CD4-positive, alpha-beta T cell treated with Interleukin-15 for 1 hour (primary cell): ENCODE measurements around the gene RRN3.
"Not testable (repeated sequence)": the region's sequence is repeated elsewhere in the genome, so short reads cannot be mapped to it uniquely, and the experiment has no call there.

Experiments
- DNase-seq: peaks from one replicate; pipeline ENCODE4 v3.0.0-alpha.2; 2020

Gene RRN3, protein sequence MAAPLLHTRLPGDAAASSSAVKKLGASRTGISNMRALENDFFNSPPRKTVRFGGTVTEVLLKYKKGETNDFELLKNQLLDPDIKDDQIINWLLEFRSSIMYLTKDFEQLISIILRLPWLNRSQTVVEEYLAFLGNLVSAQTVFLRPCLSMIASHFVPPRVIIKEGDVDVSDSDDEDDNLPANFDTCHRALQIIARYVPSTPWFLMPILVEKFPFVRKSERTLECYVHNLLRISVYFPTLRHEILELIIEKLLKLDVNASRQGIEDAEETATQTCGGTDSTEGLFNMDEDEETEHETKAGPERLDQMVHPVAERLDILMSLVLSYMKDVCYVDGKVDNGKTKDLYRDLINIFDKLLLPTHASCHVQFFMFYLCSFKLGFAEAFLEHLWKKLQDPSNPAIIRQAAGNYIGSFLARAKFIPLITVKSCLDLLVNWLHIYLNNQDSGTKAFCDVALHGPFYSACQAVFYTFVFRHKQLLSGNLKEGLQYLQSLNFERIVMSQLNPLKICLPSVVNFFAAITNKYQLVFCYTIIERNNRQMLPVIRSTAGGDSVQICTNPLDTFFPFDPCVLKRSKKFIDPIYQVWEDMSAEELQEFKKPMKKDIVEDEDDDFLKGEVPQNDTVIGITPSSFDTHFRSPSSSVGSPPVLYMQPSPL

DNA sequence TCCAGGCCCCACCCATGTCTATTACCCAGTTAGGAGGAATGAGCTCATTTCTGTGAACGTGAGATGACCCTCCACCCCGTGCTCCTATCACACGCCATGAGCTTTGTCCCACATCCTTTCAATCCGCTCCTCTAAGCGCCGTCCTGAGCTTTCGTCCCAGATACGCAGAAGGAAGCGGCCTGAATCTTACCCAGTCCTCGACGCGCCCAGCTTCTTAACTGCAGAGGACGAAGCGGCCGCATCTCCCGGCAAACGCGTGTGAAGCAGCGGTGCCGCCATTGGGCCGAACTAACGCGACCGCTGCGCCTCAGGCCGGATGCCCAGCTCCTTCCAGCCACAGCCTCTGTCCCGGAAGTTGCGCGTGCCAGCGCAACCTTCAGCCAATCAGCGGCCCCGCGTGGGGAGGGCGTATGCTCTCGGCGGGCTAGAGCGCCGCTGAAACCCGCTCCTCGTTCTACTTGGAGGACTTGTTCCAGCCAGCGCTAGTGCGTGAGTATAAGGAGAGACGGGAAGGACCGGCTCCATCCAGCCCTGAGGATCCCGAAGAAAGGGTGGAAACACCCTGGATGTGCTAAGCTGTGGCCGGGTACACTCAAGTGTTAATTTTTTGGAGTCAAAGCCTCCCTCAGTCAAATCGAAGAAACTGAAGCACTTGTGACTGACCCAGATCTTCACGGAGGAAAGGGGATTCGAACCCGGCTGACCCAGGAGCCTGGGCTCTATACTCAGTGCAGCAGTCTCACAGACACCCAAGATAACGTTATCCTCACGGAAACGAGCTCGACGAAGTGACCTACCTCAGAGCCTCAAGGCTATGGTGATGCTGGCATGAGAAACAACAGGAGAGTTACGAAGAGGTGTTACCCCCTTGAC, at the start of gene RRN3:
RRN3 (minus strand) TSS at position 318 of the 873 bp plus-strand sequence; CDS start at position 279, 39 bp downstream.
- peak; percentile 87 for DNase-seq

DNA sequence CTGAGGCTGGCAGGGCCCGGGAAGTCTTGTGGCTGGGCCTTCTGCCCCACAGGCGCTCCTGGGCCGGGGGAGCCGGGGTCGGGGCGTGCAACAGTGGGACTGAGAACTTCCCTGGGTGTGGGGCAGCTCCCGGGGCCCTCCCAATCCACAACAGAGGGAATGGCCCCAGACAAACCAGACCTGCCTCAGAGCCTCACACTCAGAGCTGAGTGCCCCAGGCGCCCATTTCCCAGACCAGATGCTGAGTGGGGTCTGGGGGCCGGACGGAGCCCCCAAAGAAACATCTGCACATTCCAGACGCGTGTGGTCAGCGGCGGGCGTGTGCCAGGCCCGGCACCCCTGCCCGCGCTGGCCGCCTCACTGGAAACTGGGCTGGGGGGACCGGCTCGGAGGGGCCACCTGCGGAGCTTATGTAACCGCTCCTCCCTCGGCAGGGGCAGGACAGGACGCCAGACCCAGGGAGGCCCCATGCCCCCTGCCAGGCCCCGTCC, 49.6 kb upstream of the RRN3 start:
- DNase-seq: not testable (repeated sequence)

DNA sequence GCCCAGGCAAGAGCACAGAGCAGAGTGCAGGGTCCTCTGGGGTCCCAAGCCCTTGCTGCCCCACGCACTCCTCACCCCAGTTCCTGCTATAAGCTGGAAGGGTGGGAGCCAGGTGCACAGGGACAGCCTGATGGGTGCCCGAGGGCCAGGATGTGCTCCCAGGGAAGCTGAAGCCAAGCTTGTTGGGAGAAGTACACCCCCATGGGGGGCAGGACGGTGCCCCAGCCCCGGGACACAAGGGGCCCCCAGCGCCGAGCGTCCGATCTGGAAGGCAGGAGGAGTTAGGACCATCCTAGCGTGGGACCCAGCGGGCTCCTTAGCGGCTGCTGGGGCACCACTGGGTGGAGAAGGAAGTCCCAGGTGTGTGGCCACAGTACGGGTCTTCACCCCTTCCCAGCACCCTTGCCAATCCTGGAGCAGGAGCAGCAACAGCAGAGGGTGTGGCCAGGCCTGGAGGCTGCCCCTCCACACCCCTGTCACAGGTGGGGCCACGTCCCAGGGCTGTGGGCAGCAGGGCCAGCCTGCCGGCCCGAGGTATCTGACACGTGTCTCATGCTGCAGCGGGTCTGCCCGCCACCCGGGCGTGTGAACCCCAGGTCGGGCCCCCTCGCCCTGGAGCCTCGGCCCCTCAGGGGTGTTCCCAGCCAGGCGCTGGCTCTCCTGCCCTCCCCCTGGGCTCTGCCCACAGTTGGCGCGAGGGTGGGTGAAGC, 49.0 kb upstream of the RRN3 start:
- not testable (repeated sequence) for DNase-seq

DNA sequence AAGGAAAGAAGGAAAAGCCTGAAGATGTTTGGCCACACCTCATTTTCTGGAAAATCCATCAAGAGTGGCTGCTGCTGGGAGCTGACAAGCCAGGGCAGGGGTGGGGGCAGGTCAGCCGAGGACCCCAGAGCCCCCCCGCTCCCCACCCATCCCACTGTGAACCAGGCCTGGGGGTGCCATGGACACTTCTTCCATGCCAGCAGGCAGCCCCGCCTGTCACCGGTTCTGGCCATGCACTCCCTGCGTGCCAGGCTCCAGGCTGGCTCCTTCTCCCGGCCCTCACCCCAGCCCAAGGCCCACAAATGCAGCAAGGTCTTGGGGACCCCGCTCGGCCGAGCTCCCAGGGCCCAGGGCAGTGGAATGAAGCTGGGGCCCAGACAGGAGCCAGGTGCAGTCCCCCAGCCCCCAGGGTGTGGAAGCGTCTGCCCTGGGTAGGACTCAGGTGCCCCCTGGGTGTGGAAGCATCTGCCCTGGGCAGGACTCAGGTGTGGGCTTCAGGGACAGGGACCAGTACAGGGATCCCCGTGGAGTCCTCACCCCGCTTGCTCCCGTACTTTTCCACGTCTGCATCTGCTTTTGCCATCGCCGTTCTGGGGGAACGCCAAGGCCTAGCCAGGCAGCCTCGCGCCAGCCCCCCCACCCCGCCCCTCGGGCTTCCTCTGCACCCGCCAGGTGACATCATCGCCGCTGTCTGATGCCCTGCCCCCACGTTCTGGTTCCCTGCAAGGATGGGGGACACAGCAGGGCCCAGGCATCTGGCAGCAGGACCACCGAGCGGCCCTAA, 48.2 kb upstream of the RRN3 start:
- DNase-seq: not testable (repeated sequence)

DNA sequence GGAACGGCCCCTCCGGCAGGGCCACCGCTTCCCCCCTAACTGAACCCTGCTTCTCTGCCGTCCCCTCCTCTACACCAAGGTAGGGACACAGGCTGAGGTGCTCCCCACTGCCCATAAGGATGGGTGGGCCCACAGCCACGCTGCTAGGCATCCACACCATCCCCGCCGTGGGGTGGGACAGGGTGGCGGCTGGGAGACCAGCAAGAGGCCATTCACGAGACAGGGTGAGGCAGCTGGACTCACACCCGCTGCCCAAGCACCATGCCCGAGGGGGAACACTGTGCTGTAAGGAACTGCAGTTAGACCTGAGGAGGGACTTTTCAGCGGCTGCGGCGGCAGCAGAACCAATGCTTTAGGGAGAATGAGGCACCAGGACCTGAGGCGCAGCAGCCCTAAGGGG, 47.5 kb upstream of the RRN3 start:
- DNase-seq: no peak

DNA sequence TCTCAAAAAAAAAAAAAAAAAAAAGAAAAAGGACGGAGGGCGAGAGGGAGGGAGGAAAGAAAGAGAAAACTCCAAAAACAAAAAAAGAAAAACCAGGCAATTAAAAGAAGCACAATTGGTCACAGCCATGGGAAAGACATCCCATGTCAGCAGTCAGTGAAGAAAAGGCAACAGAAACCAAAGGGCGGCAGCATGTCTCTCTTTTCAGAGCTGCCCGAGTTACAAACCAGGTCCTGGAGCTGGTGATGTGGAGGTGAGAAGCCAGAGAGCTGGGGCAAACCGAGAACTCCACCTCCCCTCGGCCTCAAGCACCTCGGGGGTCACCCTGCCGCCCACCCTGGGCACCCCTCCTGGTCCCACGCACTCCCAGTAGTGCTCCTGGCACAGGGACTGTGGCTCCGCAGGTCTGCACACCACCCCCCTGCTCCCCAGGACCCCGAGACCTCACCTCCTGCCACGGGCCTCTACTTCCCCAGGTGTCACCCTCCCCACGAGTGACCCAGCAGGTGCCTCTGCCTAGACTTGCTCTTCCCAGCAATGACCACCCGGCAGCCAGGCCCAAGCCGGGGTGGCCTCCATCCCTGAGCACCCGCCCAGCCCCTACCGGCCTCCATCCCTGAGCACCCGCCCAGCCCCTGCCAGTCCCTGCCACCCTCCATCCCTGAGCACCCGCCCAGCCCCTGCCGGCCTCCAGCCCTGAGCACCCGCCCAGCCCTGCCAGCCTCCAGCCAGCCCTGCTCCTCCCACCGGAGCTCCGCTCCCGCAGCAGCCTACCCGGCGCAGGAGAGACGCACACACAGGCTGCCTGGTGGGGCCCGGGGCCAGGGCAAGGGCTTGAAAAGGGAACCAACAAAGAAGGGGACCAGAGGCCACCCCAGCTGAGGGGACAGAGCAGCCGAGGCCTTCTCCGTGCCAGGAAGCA, 46.6 kb upstream of the RRN3 start:
- DNase-seq: not testable (repeated sequence)

DNA sequence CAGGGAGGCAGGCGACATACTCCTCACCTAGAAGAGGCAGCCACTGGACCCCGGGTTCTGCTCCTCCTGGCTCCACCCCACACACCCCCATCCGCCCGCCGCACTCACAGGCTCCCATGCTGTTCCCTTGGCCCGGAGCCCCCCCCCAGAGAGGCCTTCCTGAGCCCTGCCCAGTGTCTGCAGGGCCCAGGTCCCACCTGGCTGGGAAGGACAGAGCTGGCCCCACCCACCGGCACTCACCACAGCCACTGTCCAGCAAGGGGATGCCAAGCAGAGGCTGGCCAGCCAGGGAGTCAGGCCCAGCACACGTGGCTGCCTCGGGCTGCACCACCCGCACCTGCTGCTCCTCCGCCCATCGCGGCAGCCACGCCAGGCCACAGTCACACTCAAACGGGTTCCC, 43.4 kb upstream of the RRN3 start:
- DNase-seq: not testable (repeated sequence)

DNA sequence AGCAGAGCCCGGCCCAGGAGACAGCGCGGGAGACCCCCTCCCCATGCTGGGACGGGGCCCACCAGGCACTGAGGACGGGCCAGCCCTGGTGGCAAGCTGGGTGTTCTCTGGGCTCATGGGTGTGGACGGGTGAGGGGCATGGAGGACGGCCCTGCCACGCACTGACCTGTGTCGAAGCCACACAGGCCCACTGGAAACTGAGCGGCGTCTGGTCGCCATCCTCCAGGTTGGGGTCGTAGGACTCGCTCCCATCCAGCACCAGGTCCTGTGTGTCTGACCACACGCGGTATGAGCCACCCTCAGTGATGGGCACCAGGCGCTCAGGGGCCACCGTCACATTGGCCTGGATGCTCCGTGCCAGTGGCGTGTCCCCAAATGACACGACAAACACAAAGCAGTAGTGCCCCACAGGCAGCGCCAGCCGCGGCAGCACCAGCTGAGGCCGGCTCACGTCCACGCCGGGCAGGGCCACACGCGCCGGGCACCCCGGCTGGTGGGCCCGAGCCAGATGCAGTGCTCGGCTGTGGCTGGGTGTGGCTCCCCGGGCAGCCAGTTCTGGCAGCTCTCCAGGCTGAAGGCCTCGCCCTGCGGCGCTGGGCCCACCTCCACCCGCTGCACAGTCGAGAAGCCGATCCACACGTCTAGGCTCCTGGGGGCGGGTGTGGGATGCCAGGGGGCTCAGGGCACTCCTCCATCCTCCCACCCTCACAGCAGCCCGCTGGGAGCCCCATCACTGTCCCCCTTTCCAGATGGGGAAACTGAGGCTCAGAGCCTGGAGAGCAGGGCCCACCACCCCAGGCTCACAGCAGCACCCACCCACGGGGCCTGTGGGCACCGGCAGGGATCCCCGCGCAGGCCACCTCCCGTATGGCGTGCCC, 41.6 kb upstream of the RRN3 start:
- DNase-seq: not testable (repeated sequence)

DNA sequence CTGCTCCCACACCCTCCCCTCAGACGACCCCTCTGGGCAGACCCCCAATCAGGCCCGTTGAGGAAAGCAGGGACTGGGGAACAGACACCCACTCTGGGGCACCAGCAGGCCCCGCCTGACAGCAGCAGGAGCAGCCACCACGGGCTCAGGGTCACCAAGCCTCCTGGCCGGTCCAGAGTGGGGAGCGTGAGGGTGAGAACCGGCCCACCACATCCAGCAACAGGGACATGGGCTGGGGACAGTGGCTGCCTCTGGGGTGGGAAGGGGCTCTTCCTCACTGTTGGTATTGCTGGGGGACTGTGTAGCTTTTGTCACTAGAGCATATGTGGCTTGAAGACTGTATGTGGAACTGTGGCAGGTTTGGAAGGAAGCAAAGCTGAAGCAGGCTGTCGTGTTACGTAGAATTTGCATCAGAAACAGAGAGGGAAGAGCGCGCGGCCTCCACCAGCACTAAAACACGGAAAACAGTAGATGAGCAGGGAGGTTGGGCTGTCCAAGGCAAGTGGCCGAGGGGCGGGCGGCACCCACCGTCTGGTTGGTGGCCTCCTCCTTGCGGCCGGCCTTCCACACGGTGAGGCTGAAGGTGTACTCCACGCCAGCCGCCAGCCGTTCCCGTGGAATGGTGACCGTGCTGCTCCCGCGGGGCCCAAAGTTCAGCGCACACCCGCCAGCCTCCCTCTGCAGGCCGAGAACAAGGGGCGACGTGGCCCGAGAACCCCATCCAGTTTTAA, 40.8 kb upstream of the RRN3 start:
- DNase-seq: not testable (repeated sequence)

DNA sequence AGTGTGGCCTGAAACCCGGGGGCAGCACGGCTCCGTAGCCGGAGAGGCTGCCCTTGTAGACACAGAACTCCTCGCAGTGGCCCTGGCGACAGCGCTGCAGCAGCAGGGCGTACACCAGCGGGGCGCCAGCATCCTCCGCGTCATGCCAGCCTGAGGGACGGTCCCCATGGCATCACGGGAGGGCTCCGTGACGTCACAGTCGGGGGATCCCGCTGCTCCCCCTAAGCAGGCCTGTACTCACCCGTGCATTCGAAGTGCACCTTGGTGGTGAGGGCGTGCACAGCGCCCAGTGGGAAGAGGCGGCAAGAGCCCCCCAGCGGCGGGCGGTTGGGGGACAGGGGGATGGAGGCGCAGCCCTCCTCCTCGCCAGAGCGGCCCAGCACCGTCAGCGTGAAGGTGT, 39.5 kb upstream of the RRN3 start:
- not testable (repeated sequence) for DNase-seq

DNA sequence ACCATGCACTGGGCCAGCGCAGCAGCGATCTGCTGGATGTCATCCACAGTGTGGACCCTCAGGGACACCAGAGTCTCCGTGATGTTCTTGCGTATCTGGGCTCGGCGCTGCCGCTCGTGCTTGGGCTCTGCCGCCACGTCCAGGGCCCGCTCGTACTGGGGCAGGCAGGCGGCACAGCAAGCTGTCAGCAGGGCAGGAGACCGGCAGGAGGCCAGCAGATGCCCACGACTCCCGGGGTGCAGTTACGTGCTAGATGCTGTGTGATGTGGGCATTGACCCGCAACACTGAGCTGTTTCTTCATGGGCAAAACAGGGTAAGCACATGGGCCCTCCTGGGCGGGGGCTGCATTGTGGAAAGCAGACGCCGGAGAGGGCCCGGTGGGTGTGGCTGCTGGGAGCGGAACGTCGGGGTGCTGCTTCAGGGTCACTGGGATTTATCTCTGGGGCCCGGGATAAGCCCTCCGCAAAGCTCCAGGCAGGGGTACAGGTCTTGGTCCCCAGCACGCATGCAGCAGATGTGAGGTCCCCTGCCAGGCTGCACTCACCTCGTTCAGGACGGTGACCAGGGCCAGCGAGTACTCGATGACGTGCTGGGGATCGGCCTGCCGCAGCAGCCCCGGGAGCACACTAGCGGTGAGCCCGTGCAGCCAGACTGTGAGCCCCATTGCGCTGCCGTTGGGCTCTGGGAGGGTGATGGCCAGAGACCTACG, 38.8 kb upstream of the RRN3 start:
- DNase-seq: not testable (repeated sequence)

DNA sequence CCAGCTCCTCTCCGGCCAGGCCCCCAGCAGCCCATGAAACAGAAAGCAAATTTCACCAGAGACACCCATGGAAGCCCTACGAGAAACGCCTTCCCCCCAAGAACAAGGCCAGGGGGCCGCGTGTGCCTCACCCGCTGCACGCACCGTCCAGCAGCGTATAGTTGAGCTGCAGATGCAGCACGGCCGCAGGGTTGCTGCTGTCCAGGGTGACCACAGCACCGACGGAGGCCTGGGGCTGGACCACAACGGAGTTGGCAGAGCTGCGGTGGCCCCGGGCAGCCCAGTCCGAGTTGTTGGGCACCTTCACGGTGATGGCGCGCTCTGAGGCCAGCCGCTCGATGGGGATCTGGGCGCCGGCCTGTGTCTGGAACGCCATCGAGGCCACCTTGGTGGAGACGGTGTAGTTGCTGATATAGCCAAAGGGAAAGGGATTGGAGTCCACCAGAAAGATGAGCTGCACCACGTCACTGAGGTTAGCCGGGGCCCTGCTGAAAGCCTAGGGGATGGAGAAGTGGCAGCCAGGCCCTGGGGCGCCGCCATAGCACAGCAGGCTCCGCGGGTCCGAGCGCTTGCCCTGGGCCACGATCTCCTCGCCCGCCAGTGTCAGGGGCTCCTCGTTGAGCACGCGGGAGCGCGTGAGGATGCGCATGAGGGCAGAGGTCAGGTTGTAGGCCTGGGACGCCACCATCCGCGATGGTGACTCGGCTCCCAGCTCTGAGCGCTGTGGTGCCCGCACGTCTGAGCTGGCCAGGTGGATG, 37.0 kb upstream of the RRN3 start:
- not testable (repeated sequence) for DNase-seq

DNA sequence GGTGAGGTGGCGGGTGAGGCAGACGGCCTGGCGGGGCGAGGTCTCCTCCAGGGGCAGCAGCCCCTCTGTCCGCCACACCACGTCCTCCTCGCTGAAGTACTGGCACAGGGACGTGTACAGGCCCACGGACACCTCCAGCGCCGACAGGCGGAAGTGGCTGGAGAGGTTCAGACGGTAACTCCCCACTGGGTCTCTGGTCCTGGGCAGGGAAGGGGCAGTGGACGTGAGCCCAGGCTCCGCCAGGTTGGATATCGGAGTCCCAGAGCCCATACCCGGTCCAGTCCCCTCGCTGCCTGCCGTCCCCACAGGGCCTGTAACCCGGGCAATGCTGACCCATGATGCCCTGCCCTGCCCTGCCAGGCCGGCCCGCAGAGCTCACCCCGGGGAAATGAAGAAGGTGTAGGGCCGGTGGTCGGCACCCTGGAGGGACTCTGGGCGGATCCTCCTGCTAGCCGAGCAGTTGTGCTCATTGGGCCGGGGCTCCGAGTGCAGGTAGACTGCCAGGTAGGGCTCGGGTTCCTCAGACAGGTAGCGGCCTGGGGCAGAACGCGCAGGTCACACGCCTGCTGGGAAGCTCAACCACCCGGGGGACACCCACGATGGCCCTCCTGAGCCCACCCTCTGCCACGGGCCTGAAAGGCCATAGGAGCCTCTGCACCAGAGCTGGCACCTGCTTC, 36.3 kb upstream of the RRN3 start:
- not testable (repeated sequence) for DNase-seq

DNA sequence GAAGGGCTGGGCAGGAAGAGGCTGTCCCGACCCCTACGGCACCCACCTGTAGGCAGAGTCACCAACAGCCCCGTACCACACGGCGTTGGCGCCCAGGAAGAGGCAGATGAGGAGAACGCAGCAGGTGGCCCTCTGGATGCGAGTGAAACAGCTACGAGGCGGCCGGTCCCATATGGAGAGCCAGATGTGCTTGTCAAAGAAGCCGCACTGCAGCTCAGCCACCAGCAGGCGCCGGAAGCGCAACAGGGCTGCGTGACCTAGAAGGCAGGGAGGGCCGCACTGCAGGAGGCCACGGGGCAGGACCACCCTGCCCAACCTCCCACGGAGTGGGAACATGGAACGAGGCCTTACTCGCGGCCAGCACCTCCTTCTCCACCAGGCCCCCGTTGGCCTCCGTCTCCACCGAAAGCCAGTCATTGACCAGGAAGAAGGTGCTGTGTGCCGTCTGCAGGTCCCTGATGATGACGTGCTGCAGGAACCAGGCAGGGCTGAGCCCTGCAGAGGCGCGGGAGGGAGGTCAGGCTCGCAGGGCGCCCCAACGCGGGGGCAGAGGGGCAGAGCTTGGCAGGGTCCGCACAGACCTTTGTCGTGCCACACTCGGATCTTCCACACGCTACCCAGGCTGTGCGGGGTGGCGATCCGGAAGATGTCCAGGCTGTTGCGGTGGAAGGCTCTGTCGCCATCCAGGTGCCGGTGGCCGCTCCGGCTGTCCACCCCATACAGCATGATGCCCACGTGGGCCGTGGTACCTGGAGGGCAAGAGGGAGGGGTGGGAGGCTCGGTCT, 33.8 kb upstream of the RRN3 start:
- DNase-seq: not testable (repeated sequence)

DNA sequence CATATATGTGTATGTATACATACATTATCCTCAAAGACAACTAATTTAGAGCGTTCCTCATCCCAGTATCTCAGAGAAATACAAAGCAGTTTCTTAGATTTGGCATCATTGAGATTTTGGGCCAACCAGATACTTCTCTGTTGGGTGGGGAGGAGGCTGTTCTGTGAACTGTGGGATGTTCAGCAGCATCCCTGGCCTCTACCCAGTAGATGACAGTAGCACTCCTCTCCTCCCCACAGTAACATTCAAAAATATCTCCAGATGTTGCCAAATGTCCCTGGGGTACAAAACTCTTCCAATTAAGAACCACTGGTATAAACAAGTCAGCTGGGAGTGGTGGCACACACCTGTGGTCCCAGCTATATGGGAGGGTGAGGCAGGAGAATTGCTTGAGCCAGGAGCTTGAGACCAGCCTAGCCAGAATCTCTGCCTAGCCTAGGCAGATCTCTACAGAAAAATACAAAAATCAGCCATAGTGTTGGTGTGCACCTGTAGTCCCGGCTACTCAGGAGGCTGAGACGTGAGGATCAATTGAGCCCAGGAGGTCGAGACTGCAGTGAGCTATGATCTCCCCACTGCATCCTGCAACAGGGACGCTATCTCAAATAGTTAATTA, 6.4 kb upstream of the RRN3 start:
- not testable (repeated sequence) for DNase-seq
